Right lobe of liver (tissue), 6 donors: ENCODE measurements around the gene FADS1. TPM values are rescaled to one million over a fixed set of nuclear protein-coding genes. Genes with fewer than 3 reads are reported as not detected.
A peak's percentile ranks its signal among the peaks of the same experiment; 100 is the strongest.

Experiments used
- ATAC-seq, 4 donors: fragments of 200-7000 bp; cut with Tn5 transposase; one replicate each; pipeline ENCODE4 v1.9.1; 2020; ENCODE audit warnings: mild to moderate bottlenecking in 4 of 4, moderate library complexity in 4 of 4
- DNase-seq, 3 donors: peaks; one replicate each; pipeline ENCODE4 v3.0.0-alpha.2; 2020
- H3K27ac ChIP-seq, 3 donors: fragments of 200-600 bp; one replicate each; pipeline ENCODE4 v1.8.0; 2022
- H3K27me3 ChIP-seq, 2 donors: fragments of 200-600 bp; one replicate each; pipeline ENCODE4 v1.8.0; 2022
- H3K36me3 ChIP-seq, 4 donors: fragments of 200-600 bp; sonication (generic) in 1 of 4; one replicate each; pipeline versions ENCODE4 v1.5.1 to v1.8.0; 2017 to 2022; ENCODE audit warnings: control low read depth in 1 of 4
- H3K4me1 ChIP-seq, 4 donors: fragments of 200-600 bp; sonication (generic) in 1 of 4; one replicate each; pipeline versions ENCODE4 v1.5.1 to v1.8.0; 2017 to 2022; ENCODE audit warnings: control low read depth in 1 of 4
- H3K4me3 ChIP-seq, 3 donors: fragments of 200-600 bp; one replicate each; pipeline ENCODE4 v1.8.0; 2022
- H3K9me3 ChIP-seq, 4 donors: fragments of 200-600 bp; sonication (generic) in 1 of 4; one replicate each; pipeline versions ENCODE4 v1.5.1 to v1.8.0; 2017 to 2022; ENCODE audit warnings: control low read depth in 1 of 4
- CTCF ChIP-seq, 4 donors: fragments of 200-600 bp in 3 of 4; fragments of 450-650 bp in 1 of 4; IDR thresholded peaks; one replicate each; pipeline versions ENCODE4 v1.5.1 to v1.8.0; 2016 to 2022; ENCODE audit warnings: antibody characterized with exemption in 4 of 4, mild to moderate bottlenecking in 2 of 4
- POLR2A ChIP-seq: fragments of 450-650 bp; IDR thresholded peaks from one replicate; pipeline ENCODE4 v1.6.1; 2017; ENCODE audit warnings: antibody characterized with exemption, mild to moderate bottlenecking
- WGBS: methylation state at CpG from one replicate; pipeline ENCODE4 v1.1.6; 2018; ENCODE audit warnings: low coverage, low lambda C conversion rate; ENCODE audit not compliant: insufficient coverage; ENCODE audit errors: missing lambda C conversion rate; 5-methylcytosine and 5-hydroxymethylcytosine counted together
- intact Hi-C, 2 donors: fragments of 100-400 bp; cut with DNase I; formaldehyde crosslinking; loops; one replicate each; pipeline versions ENCODE4 v1.11.2 to v1.14.1; 2022
- total RNA-seq, 6 experiments: library from RNA; depleted of rRNA in 2 of 6; stranded (reverse); fragments of >200 nt in 2 of 6; fragmentation: NEBNext Ultra II Directional in 3 of 6; extraction: Animal tissue kit (Norgen Biotek cat#: 25700) in 3 of 6; gene quantifications; one replicate each; pipeline versions ENCODE4 v1.1.0 to v1.2.4, GENCODE V29; 2016 to 2023
- donor health status: DM: no; HTN: yes; CAD: no.
- donor health status: DM: no; HTN: no; CAD: no.
- donor health status: DM: no; HTN: no; CAD: no.
- donor health status: DM: no; HTN: yes; CAD: no.
- donor health status: DM: no; HTN: yes; CAD: no.

FADS1 gene
- total RNA-seq, 6 experiments from 2014 or later, result 18.3 to 87.6 (median 34.8) TPM

GRCh38 chr11:61814958-61815789, 1.6 kb downstream of the FADS1 start:
- TF ChIP-seq CTCF (IDR thresholded peaks at IDR 0.05), result no peak
- peak; percentile 95 for TF ChIP-seq POLR2A
- DNase-seq (peak; percentile 97 to 98 (median 98)), ATAC-seq (peak; percentile 91 to 97 (median 92))
- peak overlapping the region; percentile 45 to 68 (median 64) for H3K4me3 ChIP-seq
- peaks cover 0 to 5% (median 0%) of the 10 kb centered on the region in 4 donors for H3K4me1 ChIP-seq
- intact Hi-C loops, result no loop called here
- H3K27me3 ChIP-seq, result no peaks in the 10 kb centered on the region
- peak overlapping the region; percentile 95 to 99 (median 96) for H3K27ac ChIP-seq
- peaks cover 0 to 15% (median 8%) of the 10 kb centered on the region in 4 donors for H3K36me3 ChIP-seq
- no peaks in the 10 kb centered on the region for H3K9me3 ChIP-seq
- WGBS, result 5% methylated on average over 9 of the region's 66 CpGs

- intact Hi-C loops, result no loop called here
- H3K27ac ChIP-seq, result peak overlapping the region; percentile 42 to 95 (median 52)
Observed at GRCh38 chr11:61814247-61814957, 2.4 kb downstream of the FADS1 start.

GRCh38 chr11:61812736-61813411, 3.9 kb downstream of the FADS1 start:
- Histone ChIP-seq H3K36me3 (peaks cover 0 to 23% (median 10%) of the 10 kb centered on the region in 4 donors), H3K27me3 (no peaks in the 10 kb centered on the region), H3K4me3 (no peak overlapping the region), H3K9me3 (no peaks in the 10 kb centered on the region), H3K27ac (no peak overlapping the region), H3K4me1 (no peaks in the 10 kb centered on the region)
- DNase-seq (no peak), ATAC-seq (no peak)
- no peak for TF ChIP-seq POLR2A
- no peak for TF ChIP-seq CTCF (IDR thresholded peaks at IDR 0.05)
- 33% methylated on average over 1 of the region's 4 CpGs for WGBS
- intact Hi-C loops, result no loop called here

More at GRCh38 chr11:61814247-61814957, 2.4 kb downstream of the FADS1 start:
- WGBS, result 73% methylated on average over 11 of the region's 16 CpGs
- Histone ChIP-seq H3K36me3 (peaks cover 0 to 20% (median 9%) of the 10 kb centered on the region in 4 donors), H3K4me1 (no peaks in the 10 kb centered on the region), H3K9me3 (no peaks in the 10 kb centered on the region), H3K27me3 (no peaks in the 10 kb centered on the region), H3K4me3 (peak overlapping the region; percentile 15 to 68 (median 64))
- ATAC-seq (no peak), DNase-seq (no peak)
- TF ChIP-seq CTCF (IDR thresholded peaks at IDR 0.05) (no peak), POLR2A (no peak)

GRCh38 chr11:61811831-61812230, 5.0 kb downstream of the FADS1 start:
- ATAC-seq, result no peak
- WGBS, result 55% methylated on average over 5 of the region's 5 CpGs
- Histone ChIP-seq H3K4me1 (no peaks in the 10 kb centered on the region), H3K27me3 (no peaks in the 10 kb centered on the region), H3K9me3 (no peaks in the 10 kb centered on the region), H3K4me3 (no peak overlapping the region), H3K27ac (no peak overlapping the region), H3K36me3 (peaks cover 0 to 27% (median 10%) of the 10 kb centered on the region in 4 donors)
- no peak for TF ChIP-seq CTCF (IDR thresholded peaks at IDR 0.05)
- TF ChIP-seq POLR2A, result no peak
- no peak for DNase-seq
- intact Hi-C loops, result no loop called here
